ENCODE measurements around the gene MAD1L1. TPM values are rescaled to one million over a fixed set of nuclear protein-coding genes. Genes with fewer than 3 reads are reported as not detected.

MAD1L1 gene
- total RNA-seq, 1 experiment from 2014 or later = 50.8 TPM

- Histone ChIP-seq H3K27ac (no peak overlapping the region), H3K9me3 (ENCODE audit: insufficient read depth, low read depth) (peaks cover 11% of the 10 kb centered on the region), H3K4me2 (no peak overlapping the region), H4K20me1 (ENCODE audit: insufficient read depth) (no peaks in the 10 kb centered on the region), H3K27me3 (ENCODE audit: insufficient read depth, low read depth) (no peaks in the 10 kb centered on the region), H3F3A (ENCODE audit: insufficient read depth, low read depth) (no peaks in the 10 kb centered on the region), H3K9me2 (ENCODE audit: insufficient read depth) (no peaks in the 10 kb centered on the region), H2AFZ (no peak overlapping the region), H3K4me3 (no peak overlapping the region), H3K79me2 (ENCODE audit: low read depth) (no peaks in the 10 kb centered on the region), H3K36me3 (ENCODE audit: low read depth) (peaks cover 22% of the 10 kb centered on the region), H3K4me1 (replicated peaks; ENCODE audit: insufficient read depth) (no peaks in the 10 kb centered on the region)
- BruUV-seq (replicated peaks) = no TSS peak
- ChIA-PET CTCF (interaction anchor here (0.6 kb wide), 1 partner anchor 317 kb away, joined by 9 read pairs; no protein-coding TSS in a partner anchor), POLR2A (ENCODE audit: unreplicated experiment) (no interaction called here)
- intact Hi-C loops (cut with micrococcal nuclease; ENCODE audit: unreplicated experiment) = no loop called here
- no peak for DNase-seq
- TF ChIP-seq EZH2 (IDR thresholded peaks at IDR 0.05; ENCODE audit: low read depth) = no peak
- TF ChIP-seq, protein P1, sequence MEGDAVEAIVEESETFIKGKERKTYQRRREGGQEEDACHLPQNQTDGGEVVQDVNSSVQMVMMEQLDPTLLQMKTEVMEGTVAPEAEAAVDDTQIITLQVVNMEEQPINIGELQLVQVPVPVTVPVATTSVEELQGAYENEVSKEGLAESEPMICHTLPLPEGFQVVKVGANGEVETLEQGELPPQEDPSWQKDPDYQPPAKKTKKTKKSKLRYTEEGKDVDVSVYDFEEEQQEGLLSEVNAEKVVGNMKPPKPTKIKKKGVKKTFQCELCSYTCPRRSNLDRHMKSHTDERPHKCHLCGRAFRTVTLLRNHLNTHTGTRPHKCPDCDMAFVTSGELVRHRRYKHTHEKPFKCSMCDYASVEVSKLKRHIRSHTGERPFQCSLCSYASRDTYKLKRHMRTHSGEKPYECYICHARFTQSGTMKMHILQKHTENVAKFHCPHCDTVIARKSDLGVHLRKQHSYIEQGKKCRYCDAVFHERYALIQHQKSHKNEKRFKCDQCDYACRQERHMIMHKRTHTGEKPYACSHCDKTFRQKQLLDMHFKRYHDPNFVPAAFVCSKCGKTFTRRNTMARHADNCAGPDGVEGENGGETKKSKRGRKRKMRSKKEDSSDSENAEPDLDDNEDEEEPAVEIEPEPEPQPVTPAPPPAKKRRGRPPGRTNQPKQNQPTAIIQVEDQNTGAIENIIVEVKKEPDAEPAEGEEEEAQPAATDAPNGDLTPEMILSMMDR (conservative IDR thresholded peaks at IDR 0.05) = no peak
Measured at GRCh38 chr7:2199528-2199927, 33.2 kb downstream of the MAD1L1 start.

DNA sequence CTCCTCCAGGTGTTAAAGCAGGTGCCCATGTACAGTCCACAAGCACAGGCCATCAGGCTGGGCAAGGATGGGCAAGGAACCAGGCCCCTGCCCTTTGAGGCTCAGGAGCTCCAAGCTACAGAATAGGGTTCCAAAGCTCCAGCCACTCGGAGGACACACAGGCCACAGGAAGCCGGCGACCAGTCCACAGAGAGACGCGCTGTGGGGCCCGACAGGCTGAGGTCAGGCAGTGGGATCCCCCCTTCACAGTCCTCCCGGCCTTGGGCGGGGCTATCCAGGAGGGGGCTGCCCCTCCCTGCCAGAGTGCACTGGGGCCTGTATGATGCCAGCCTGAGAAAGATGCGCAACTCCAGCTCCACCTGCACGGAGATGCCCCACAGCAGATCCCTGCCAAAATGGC lies 34.0 kb downstream of the MAD1L1 start:
- H2AFZ ChIP-seq = no peak overlapping the region
- TF ChIP-seq, protein P1 (conservative IDR thresholded peaks at IDR 0.05) = no peak
- H3F3A ChIP-seq (ENCODE audit: insufficient read depth, low read depth) = no peaks in the 10 kb centered on the region
- no TSS peak for BruUV-seq (replicated peaks)
- no peak for DNase-seq
- no peaks in the 10 kb centered on the region for H3K9me2 ChIP-seq (ENCODE audit: insufficient read depth)
- H3K4me2 ChIP-seq = no peak overlapping the region
- H3K27ac ChIP-seq = no peak overlapping the region
- H3K27me3 ChIP-seq (ENCODE audit: insufficient read depth, low read depth) = no peaks in the 10 kb centered on the region
- no peak overlapping the region for H3K4me3 ChIP-seq
- CTCF ChIA-PET = no interaction called here
- H4K20me1 ChIP-seq (ENCODE audit: insufficient read depth) = no peaks in the 10 kb centered on the region
- intact Hi-C loops (cut with micrococcal nuclease; ENCODE audit: unreplicated experiment) = no loop called here
- no peaks in the 10 kb centered on the region for H3K79me2 ChIP-seq (ENCODE audit: low read depth)
- H3K4me1 ChIP-seq (replicated peaks; ENCODE audit: insufficient read depth) = no peaks in the 10 kb centered on the region
- POLR2A ChIA-PET (ENCODE audit: unreplicated experiment) = no interaction called here
- H3K36me3 ChIP-seq (ENCODE audit: low read depth) = peaks cover 22% of the 10 kb centered on the region
- peaks cover 11% of the 10 kb centered on the region for H3K9me3 ChIP-seq (ENCODE audit: insufficient read depth, low read depth)

GRCh38 chr7:2198206-2198605 lies 34.5 kb downstream of the MAD1L1 start:
- peaks cover 11% of the 10 kb centered on the region for H3K9me3 ChIP-seq (ENCODE audit: insufficient read depth, low read depth)
- TF ChIP-seq, protein P1 (conservative IDR thresholded peaks at IDR 0.05) = no peak
- no peak for TF ChIP-seq EZH2 (IDR thresholded peaks at IDR 0.05; ENCODE audit: low read depth)
- no peak overlapping the region for H3K27ac ChIP-seq
- no peaks in the 10 kb centered on the region for H3K4me1 ChIP-seq (replicated peaks; ENCODE audit: insufficient read depth)
- H3K36me3 ChIP-seq (ENCODE audit: low read depth) = peaks cover 22% of the 10 kb centered on the region
- H3F3A ChIP-seq (ENCODE audit: insufficient read depth, low read depth) = no peaks in the 10 kb centered on the region
- no peaks in the 10 kb centered on the region for H3K79me2 ChIP-seq (ENCODE audit: low read depth)
- no peaks in the 10 kb centered on the region for H3K9me2 ChIP-seq (ENCODE audit: insufficient read depth)
- no peak overlapping the region for H3K4me2 ChIP-seq
- no peak overlapping the region for H3K4me3 ChIP-seq
- no peak for DNase-seq
- no peaks in the 10 kb centered on the region for H4K20me1 ChIP-seq (ENCODE audit: insufficient read depth)
- BruUV-seq (replicated peaks) = no TSS peak
- CTCF ChIA-PET = no interaction called here
- POLR2A ChIA-PET (ENCODE audit: unreplicated experiment) = no interaction called here
- no peaks in the 10 kb centered on the region for H3K27me3 ChIP-seq (ENCODE audit: insufficient read depth, low read depth)
- no peak overlapping the region for H2AFZ ChIP-seq
- intact Hi-C loops (cut with micrococcal nuclease; ENCODE audit: unreplicated experiment) = no loop called here

All from PC-9 (cell line).